C4-2B (cell line): Measurements from ENCODE around the gene NUBPL.

Experiments
- ZFX ChIP-seq: fragments of 450-650 bp; IDR thresholded peaks from 2 replicates; pipeline ENCODE4 v1.6.1; 2017
- TF ChIP-seq, protein P1 (sequence below): fragments of 450-650 bp; conservative IDR thresholded peaks from 2 replicates; pipeline ENCODE4 v1.5.1; 2017; ENCODE audit warnings: mild to moderate bottlenecking

DNA sequence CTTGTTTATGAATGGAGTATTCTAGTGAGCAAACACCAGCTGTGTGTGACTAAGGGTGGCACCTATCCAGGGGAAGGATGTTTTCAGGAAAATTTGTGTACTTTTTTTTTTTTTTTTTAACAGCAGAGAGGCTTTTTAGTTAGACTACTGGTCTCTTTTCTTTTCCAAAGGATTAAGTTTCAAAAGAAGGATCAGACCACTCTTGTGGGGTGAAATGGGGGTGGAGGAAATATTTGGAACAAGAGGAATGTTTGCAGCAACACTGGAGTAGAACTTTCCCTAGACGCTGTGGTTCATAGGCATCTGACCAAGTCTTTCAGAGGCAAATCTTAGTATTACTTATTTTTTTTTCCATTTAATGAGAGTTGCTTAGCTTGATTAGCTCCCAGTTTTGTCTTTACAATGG, 21.1 kb downstream of the NUBPL start:
- TF ChIP-seq, protein P1, sequence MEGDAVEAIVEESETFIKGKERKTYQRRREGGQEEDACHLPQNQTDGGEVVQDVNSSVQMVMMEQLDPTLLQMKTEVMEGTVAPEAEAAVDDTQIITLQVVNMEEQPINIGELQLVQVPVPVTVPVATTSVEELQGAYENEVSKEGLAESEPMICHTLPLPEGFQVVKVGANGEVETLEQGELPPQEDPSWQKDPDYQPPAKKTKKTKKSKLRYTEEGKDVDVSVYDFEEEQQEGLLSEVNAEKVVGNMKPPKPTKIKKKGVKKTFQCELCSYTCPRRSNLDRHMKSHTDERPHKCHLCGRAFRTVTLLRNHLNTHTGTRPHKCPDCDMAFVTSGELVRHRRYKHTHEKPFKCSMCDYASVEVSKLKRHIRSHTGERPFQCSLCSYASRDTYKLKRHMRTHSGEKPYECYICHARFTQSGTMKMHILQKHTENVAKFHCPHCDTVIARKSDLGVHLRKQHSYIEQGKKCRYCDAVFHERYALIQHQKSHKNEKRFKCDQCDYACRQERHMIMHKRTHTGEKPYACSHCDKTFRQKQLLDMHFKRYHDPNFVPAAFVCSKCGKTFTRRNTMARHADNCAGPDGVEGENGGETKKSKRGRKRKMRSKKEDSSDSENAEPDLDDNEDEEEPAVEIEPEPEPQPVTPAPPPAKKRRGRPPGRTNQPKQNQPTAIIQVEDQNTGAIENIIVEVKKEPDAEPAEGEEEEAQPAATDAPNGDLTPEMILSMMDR = no peak
- no peak for TF ChIP-seq ZFX
